DND-41 (cell line): ENCODE data around the gene TMEM164.

Experiments
- CTCF ChIP-seq: IDR thresholded peaks from 2 replicates; pipeline ENCODE4 v1.5.1; 2012; ENCODE audit warnings: borderline replicate concordance, low read length, moderate library complexity, mild to moderate bottlenecking; ENCODE audit not compliant: poor library complexity, severe bottlenecking; ENCODE audit errors: extremely low read depth
- EZH2 ChIP-seq: IDR thresholded peaks from 3 replicates; pipeline ENCODE4 v1.6.1; 2012; ENCODE audit warnings: borderline replicate concordance, low read depth, mild to moderate bottlenecking, moderate library complexity, low read length, inconsistent platforms; ENCODE audit not compliant: severe bottlenecking

GRCh38 chrX:110000000-110000399, 2.9 kb upstream of the TMEM164 start:
- no peak for TF ChIP-seq CTCF
- no peak for TF ChIP-seq EZH2
